Measurements from ENCODE around the gene TSPYL6.

DNA sequence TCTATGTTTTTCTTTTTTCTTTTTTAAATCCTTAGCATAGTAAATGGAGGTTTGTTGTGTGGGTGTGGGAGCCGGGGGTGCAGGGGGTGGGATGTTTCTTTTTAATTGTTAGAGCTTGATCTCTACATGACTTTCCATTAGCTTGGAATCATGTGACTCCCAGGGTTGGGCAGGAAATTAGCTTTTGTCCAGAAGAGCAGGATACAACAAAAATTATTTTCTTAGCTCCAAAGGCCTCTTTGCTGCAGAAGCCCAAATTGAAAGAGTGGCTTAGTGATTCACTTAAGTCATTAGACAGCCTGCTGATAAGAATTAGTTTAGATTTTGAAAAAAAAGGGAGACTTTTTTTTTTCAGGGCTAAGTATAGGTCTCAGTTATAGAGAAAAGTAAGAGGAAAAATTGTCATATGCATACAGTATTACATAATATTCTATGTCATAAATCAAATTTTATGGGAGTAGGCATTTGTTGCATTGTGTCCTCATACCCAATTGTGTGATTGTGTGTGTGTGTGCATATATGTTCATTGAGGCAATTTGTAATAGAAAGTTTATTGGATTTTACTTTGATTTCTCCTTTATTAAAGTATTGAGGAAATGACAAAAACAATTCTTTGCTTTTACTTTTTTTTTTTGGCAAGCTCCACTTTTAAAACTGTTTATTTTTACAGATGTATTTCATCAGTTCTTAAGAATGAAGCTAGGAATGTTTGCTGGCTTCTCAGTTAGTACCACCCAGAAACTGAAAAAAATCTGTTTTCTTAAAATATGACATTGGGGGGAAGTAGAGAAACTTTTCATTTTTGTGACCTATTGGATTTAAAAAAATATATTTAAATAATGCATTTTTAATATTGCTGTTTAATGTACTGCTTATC is 47.4 kb downstream of the TSPYL6 start:
- no peak for TF ChIP-seq POLR2A (IDR thresholded peaks at IDR 0.05; ENCODE audit: low read length)
- TF ChIP-seq GATA1 (IDR thresholded peaks at IDR 0.05; ENCODE audit: low read depth, low read length): no peak

Data from erythroblast (primary cell).